SHP77 (cell line): ENCODE data around the gene MAN1C1.
A peak's percentile ranks its signal among the peaks of the same experiment; 100 is the strongest.

ENCODE experiments used
- DNase-seq, 2 experiments: peaks; one replicate each; lab custom pipeline; 2025; lab: John Stamatoyannopoulos, UW

MAN1C1 gene

GRCh38 chr1:25616095-25616986 is at the start of gene MAN1C1:
MAN1C1 (plus strand) TSS chr1:25616791; CDS start chr1:25617798, 1,007 bp downstream.
- peak; percentile 71 to 91 for DNase-seq

- DNase-seq: peak in 1 of 2 experiments; percentile 18
Measured at GRCh38 chr1:25567710-25568089, 48.9 kb upstream of the MAN1C1 start.

- DNase-seq: peak; percentile 32 to 52
Measured at GRCh38 chr1:25568090-25568833, 48.3 kb upstream of the MAN1C1 start.

GRCh38 chr1:25568834-25569596 is 47.6 kb upstream of the MAN1C1 start:
- DNase-seq: peak in 1 of 2 experiments; percentile 48

- peak; percentile 88 to 93 for DNase-seq
Measured at GRCh38 chr1:25569597-25570396, 46.8 kb upstream of the MAN1C1 start.

GRCh38 chr1:25570798-25571521 is 45.6 kb upstream of the MAN1C1 start:
- DNase-seq: no peak

DNA sequence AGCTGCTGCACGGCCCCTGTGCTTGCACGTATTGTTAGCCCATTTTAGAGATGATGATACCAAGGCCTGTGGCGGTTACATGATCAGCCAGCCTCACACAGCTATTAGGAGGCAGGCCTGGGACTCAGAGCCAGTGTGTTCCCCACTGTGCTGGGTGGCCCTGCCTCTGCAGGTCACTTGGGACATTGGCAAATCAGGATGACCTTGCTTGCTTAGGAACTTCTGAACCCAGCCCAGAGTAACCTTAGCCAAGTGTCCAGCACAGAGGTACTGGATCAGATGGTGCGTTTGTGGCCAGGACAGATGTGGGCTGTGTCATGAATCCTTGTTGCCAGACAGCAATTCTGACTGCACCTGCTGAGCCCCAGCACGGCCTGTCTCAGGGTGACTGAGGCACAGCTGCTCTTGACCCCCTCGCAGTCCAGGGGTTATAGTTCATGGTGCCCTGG is 45.0 kb upstream of the MAN1C1 start:
- no peak for DNase-seq

DNA sequence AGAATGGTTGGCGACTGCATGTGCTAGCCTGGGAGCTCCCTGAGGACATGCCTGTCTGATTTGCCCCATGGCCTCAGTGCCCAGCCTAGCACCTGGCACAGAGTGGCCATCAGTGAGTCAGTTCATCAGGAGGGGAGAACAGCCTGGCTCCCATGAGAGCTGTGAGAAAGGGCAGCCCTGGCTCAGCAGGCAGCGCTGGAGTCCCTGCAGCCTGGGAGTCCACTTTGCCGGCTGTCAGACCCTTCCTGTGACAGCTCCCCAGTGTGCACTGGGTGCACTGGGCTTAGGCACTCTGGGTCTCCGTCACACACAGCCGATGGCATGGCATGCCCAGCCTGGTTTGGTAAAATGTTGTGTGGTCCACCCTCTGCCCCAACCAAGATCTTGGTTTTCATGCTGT is 44.5 kb upstream of the MAN1C1 start:
- DNase-seq: no peak

GRCh38 chr1:25572708-25573590 is 43.6 kb upstream of the MAN1C1 start:
- peak; percentile 67 to 72 for DNase-seq

DNA sequence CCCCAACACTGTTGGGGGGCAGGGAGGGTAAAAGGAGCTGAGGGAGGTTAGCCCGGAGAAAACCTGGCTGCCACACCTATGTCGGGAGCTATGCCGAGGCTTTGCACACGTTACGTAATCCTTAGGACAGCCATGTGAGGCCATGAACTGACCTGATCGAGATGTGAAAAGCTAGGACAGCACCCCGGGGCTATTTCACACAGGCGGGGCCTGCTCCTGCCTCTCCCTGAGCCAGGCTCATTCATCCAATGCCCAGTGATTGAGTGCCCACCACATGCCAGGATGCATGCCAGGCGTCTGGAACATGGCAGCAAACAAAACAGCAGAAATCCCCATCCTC is 43.0 kb upstream of the MAN1C1 start:
- peak in 1 of 2 experiments; percentile 14 for DNase-seq

GRCh38 chr1:25573961-25574360 is 42.6 kb upstream of the MAN1C1 start:
- no peak for DNase-seq

- DNase-seq: no peak
Measured at GRCh38 chr1:25575191-25575590, 41.4 kb upstream of the MAN1C1 start.

DNA sequence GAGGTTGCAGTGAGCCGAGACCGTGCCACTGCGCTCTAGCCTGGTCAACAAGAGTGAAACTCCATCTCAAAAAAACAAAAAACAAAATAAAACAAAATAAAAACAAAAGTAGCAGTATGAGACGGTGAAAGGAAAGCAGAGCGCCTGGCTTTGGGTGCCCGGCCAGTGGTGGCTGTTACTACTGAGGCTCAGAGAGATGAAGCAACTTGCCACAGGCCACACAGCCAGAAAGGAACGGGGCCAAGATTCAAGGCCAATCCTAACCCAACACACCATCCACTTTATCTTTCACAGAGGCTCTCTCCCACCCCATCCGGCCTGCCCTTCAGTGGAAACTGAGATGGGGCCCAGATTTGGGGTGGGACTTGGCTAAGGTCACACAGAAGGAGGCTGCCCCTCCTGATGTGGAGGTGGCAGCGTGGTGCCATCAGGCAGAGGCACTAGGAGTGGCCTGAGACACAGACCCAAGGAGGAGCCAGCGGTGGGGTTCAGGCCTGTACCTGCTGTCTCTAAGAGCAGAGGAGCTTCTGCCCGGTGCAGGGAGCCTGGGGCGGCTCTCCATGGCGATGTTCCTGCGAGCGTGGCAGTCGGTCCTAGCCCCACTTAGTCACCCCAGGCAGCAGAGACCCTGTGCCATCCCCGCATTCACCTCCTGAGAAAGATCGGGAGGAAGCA is 40.0 kb upstream of the MAN1C1 start:
- no peak for DNase-seq

- no peak for DNase-seq
Measured at GRCh38 chr1:25577134-25577920, 39.3 kb upstream of the MAN1C1 start.

- no peak for DNase-seq
Measured at GRCh38 chr1:25579292-25580252, 37.0 kb upstream of the MAN1C1 start.

DNA sequence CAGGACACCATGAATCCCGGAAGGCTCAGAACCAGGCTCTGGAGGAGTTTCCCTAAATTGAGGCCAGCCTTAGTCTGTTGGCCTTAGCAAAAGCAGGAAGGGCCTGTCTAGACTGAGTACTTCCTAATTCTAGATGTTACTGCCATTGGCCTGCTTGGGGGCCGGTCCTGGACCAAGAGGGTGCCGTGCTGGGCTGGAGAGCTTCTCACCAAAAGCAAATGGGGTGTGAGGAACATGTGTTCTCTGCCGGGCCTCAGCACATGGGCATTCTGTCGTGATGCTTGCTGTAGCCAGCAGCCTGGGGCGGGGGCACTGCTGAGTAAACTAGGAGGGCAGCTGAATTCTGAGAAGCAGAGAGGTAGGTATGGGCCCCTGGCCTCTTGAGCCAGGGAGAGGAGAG is 35.7 kb upstream of the MAN1C1 start:
- no peak for DNase-seq

DNA sequence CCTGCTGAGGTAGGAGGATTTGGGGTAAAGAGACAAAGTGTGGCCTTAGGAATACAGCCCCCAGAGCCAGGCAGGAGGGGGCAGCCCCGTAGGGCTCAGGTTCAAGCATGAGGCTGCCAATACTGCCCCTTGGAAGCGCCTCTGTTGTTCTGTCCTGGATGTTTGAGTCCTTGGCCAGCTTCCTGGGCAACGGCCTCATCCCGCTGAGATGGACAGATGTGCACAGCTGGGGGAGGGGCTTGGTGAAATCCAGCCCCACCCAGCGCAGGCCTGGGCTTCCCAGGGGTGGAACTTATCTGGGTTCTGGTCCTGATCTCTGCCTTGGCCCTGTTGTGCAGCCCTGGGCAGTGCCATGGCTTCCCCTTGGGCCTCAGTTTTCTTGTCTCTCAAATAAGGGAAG is 34.8 kb upstream of the MAN1C1 start:
- DNase-seq: no peak
